DMS53 (cell line): ENCODE data around the gene PLB1.

Experiments
- DNase-seq: peaks from one replicate; lab custom pipeline; 2025; lab: John Stamatoyannopoulos, UW

The PLB1 gene

GRCh38 chr2:28564346-28564745 is 68.5 kb downstream of the PLB1 start:
- DNase-seq, result no peak

GRCh38 chr2:28565033-28565432 is 69.2 kb downstream of the PLB1 start:
- no peak for DNase-seq

GRCh38 chr2:28565720-28566295 is 69.9 kb downstream of the PLB1 start:
- peak; percentile 35 for DNase-seq

GRCh38 chr2:28566521-28567041 is 70.7 kb downstream of the PLB1 start:
- peak; percentile 85 for DNase-seq

- peak; percentile 66 for DNase-seq
These were observed 71.2 kb downstream of the PLB1 start for GRCh38 chr2:28567061-28567471.

GRCh38 chr2:28568036-28568435 is 72.2 kb downstream of the PLB1 start:
- no peak for DNase-seq

GRCh38 chr2:28568533-28568932 is 72.7 kb downstream of the PLB1 start:
- peak; percentile 40 for DNase-seq

GRCh38 chr2:28570431-28570830 is 74.6 kb downstream of the PLB1 start:
- DNase-seq, result no peak

GRCh38 chr2:28576714-28577113 is 80.9 kb downstream of the PLB1 start:
- DNase-seq, result peak; percentile 23

GRCh38 chr2:28577791-28578680 is 82.2 kb downstream of the PLB1 start:
- DNase-seq, result no peak

GRCh38 chr2:28578774-28579173 is 82.9 kb downstream of the PLB1 start:
- no peak for DNase-seq

GRCh38 chr2:28579606-28580005 is 83.7 kb downstream of the PLB1 start:
- no peak for DNase-seq

GRCh38 chr2:28580078-28580477 is 84.2 kb downstream of the PLB1 start:
- DNase-seq, result no peak

- no peak for DNase-seq
These were observed 85.5 kb downstream of the PLB1 start for GRCh38 chr2:28581312-28581711.

GRCh38 chr2:28582152-28582551 is 86.3 kb downstream of the PLB1 start:
- DNase-seq, result no peak

GRCh38 chr2:28582595-28582994 is 86.7 kb downstream of the PLB1 start:
- DNase-seq, result no peak

GRCh38 chr2:28583899-28584553 is 88.2 kb downstream of the PLB1 start:
- DNase-seq, result peak; percentile 88

GRCh38 chr2:28586867-28587266 is 91.0 kb downstream of the PLB1 start:
- DNase-seq, result no peak

- no peak for DNase-seq
These were observed 91.8 kb downstream of the PLB1 start for GRCh38 chr2:28587526-28588291.

- DNase-seq, result no peak
These were observed 92.4 kb downstream of the PLB1 start for GRCh38 chr2:28588292-28588670.

- DNase-seq, result no peak
These were observed 94.0 kb downstream of the PLB1 start for GRCh38 chr2:28589746-28590463.
